Uterus (tissue), 2 donors: ENCODE measurements around the gene ZNF212.

ENCODE experiments used
- POLR2A ChIP-seq, 2 donors: fragments of 450-650 bp; IDR thresholded peaks; one replicate each; pipeline ENCODE4 v1.6.1; 2016; ENCODE audit warnings: antibody characterized with exemption in 2 of 2, mild to moderate bottlenecking in 1 of 2, moderate library complexity in 1 of 2
- TF ChIP-seq, protein P1 (sequence below), 4 experiments: fragments of 200-600 bp in 2 of 4; fragments of 450-650 bp in 2 of 4; sonication (generic) in 2 of 4; IDR thresholded peaks; one replicate each; pipeline ENCODE4 v1.5.1; 2016 to 2019; ENCODE audit warnings: antibody characterized with exemption in 4 of 4, mild to moderate bottlenecking in 2 of 4, moderate library complexity in 1 of 4

DNA sequence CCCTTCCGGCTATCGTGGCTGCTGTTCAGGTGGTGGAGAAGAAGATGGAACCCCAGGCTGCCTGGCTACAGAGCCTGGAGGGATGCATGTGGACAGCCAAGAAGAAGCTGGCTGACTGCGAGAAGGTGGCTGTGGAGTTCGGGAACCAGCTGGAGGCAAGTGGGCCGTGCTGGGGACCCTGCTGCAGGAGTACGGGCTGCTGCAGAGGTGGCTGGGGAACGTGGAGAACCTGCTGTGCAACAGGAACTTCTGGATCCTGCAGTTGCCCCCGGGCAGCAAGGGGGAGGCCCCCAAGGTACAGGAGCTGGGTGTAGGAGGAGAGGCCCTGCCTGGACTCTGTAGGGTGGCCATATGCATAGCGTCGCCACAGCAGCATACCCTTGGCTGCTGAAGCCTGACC lies 48.2 kb downstream of the ZNF212 start:
- TF ChIP-seq POLR2A (IDR thresholded peaks at IDR 0.05), result no peak
- TF ChIP-seq, protein P1, sequence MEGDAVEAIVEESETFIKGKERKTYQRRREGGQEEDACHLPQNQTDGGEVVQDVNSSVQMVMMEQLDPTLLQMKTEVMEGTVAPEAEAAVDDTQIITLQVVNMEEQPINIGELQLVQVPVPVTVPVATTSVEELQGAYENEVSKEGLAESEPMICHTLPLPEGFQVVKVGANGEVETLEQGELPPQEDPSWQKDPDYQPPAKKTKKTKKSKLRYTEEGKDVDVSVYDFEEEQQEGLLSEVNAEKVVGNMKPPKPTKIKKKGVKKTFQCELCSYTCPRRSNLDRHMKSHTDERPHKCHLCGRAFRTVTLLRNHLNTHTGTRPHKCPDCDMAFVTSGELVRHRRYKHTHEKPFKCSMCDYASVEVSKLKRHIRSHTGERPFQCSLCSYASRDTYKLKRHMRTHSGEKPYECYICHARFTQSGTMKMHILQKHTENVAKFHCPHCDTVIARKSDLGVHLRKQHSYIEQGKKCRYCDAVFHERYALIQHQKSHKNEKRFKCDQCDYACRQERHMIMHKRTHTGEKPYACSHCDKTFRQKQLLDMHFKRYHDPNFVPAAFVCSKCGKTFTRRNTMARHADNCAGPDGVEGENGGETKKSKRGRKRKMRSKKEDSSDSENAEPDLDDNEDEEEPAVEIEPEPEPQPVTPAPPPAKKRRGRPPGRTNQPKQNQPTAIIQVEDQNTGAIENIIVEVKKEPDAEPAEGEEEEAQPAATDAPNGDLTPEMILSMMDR (IDR thresholded peaks at IDR 0.05), result no peak
